H1 (cell line): Measurements from ENCODE around the gene MESD. TPM values are rescaled to one million over a fixed set of nuclear protein-coding genes. Genes with fewer than 3 reads are reported as not detected.

Experiments
- CTCF ChIA-PET: fragments of 300-600 bp; sonication (Branson Sonifier 250); formaldehyde crosslinking; loops from one replicate; lab custom pipeline; 2021; ENCODE audit not compliant: partially characterized antibody; lab: Charles Lee
- POLR2A ChIA-PET: fragments of 300-600 bp; sonication (Branson Sonifier 250); formaldehyde crosslinking; loops from one replicate; lab custom pipeline; 2021; ENCODE audit warnings: inconsistent platforms; ENCODE audit not compliant: partially characterized antibody; lab: Charles Lee
- DNase-seq, 2 experiments: peaks; one replicate each; pipeline versions ENCODE4 v3.0.0 to v3.0.0-alpha.2; 2010 to 2022; ENCODE audit warnings: low spot score in 2 of 2, low read depth in 1 of 2, mixed read lengths in 1 of 2
- FAIRE-seq: peaks from 2 replicates; lab custom pipeline; 2011; peaks lifted over from hg19 to GRCh38; lab: Jason Lieb, UNC
- H2AFZ ChIP-seq: 2 replicates; pipeline ENCODE4 v1.8.1; 2012; ENCODE audit warnings: low read length, inconsistent platforms
- H2AK5ac ChIP-seq: 2 replicates; pipeline ENCODE4 v1.6.1; 2013; ENCODE audit warnings: low read depth, low read length
- H2BK120ac ChIP-seq: replicated peaks from 2 replicates; pipeline ENCODE3; 2013; ENCODE audit warnings: low read depth, low read length, inconsistent platforms
- H2BK12ac ChIP-seq: 2 replicates; pipeline ENCODE4 v1.6.1; 2013; ENCODE audit warnings: low read depth, low read length
- H2BK15ac ChIP-seq: 2 replicates; pipeline ENCODE4 v1.6.1; 2013; ENCODE audit warnings: low read length
- H2BK20ac ChIP-seq: 2 replicates; pipeline ENCODE4 v1.6.1; 2013; ENCODE audit warnings: low read length
- H2BK5ac ChIP-seq: 2 replicates; pipeline ENCODE4 v1.6.1; 2013; ENCODE audit warnings: low read depth, low read length
- H3K14ac ChIP-seq: 2 replicates; pipeline ENCODE4 v1.6.1; 2013; ENCODE audit warnings: inconsistent platforms; ENCODE audit not compliant: insufficient read length
- H3K18ac ChIP-seq: 2 replicates; pipeline ENCODE4 v1.6.1; 2013; ENCODE audit warnings: low read length; ENCODE audit errors: extremely low read depth
- H3K23ac ChIP-seq: 2 replicates; pipeline ENCODE4 v1.6.1; 2013; ENCODE audit warnings: inconsistent platforms; ENCODE audit not compliant: insufficient read length
- H3K23me2 ChIP-seq: 2 replicates; pipeline ENCODE4 v1.6.1; 2013; ENCODE audit warnings: low read depth, low read length
- H3K27ac ChIP-seq: 2 replicates; pipeline ENCODE4 v1.6.1; 2011; ENCODE audit warnings: low read depth, low read length, inconsistent platforms
- H3K27me3 ChIP-seq, 4 experiments: replicated peaks in 1 of 4; 1 replicate in 1 of 4; 2 replicates in 3 of 4; pipeline versions ENCODE4 v1.6.1 to v1.8.1; 2011 to 2013; ENCODE audit warnings: low read length in 3 of 4, mild to moderate bottlenecking in 3 of 4, inconsistent platforms in 2 of 4, mixed read lengths in 2 of 4, moderate library complexity in 1 of 4; ENCODE audit not compliant: control insufficient read depth in 3 of 4, insufficient read depth in 3 of 4; ENCODE audit errors: extremely low read depth in 1 of 4
- H3K36me3 ChIP-seq, 4 experiments: 2 replicates each; pipeline versions ENCODE4 v1.6.1 to v1.8.1; 2011 to 2013; ENCODE audit warnings: mild to moderate bottlenecking in 4 of 4, low read length in 3 of 4, moderate library complexity in 2 of 4, control low read depth in 1 of 4, inconsistent platforms in 1 of 4; ENCODE audit not compliant: insufficient read depth in 4 of 4, control insufficient read depth in 2 of 4
- H3K4ac ChIP-seq: replicated peaks from 2 replicates; pipeline ENCODE3; 2013; ENCODE audit warnings: low read length, low read depth, mixed read lengths, inconsistent platforms; ENCODE audit not compliant: insufficient read length
- H3K4me1 ChIP-seq, 4 experiments: replicated peaks in 1 of 4; 1 replicate in 1 of 4; 2 replicates in 3 of 4; pipeline versions ENCODE4 v1.6.1 to v1.8.1; 2011 to 2013; ENCODE audit warnings: low read length in 3 of 4, inconsistent platforms in 2 of 4, mixed read lengths in 1 of 4; ENCODE audit not compliant: insufficient read depth in 4 of 4, control insufficient read depth in 3 of 4
- H3K4me2 ChIP-seq, 2 experiments: 2 replicates each; pipeline versions ENCODE4 v1.6.1 to v1.8.1; 2011 to 2013; ENCODE audit warnings: low read depth in 2 of 2, low read length in 2 of 2, control low read depth in 1 of 2, inconsistent platforms in 1 of 2, mild to moderate bottlenecking in 1 of 2; ENCODE audit not compliant: insufficient read depth in 1 of 2
- H3K4me3 ChIP-seq, 4 experiments: fragments of 200-600, 300-600 bp in 1 of 4; sonication (generic), shearing (Covaris generic), sonication (Bioruptor Twin) in 1 of 4; 2 replicates each; pipeline versions ENCODE4 v1.5.1 to v1.8.1; 2011 to 2016; ENCODE audit warnings: low read length in 4 of 4, low read depth in 3 of 4, control low read depth in 2 of 4, inconsistent platforms in 2 of 4, mild to moderate bottlenecking in 2 of 4, mixed read lengths in 1 of 4, moderate library complexity in 1 of 4; ENCODE audit not compliant: insufficient read depth in 2 of 4; ENCODE audit errors: extremely low read depth in 1 of 4
- H3K56ac ChIP-seq: replicated peaks from 2 replicates; pipeline ENCODE3; 2013; ENCODE audit warnings: low read depth, mild to moderate bottlenecking, mixed read lengths, low read length, inconsistent platforms; ENCODE audit not compliant: insufficient read length
- H3K79me1 ChIP-seq: 2 replicates; pipeline ENCODE4 v1.6.1; 2013; ENCODE audit warnings: low read depth, low read length, control low read depth
- H3K79me2 ChIP-seq, 2 experiments: 2 replicates each; pipeline versions ENCODE4 v1.6.1 to v1.8.1; 2012 to 2013; ENCODE audit warnings: low read length in 2 of 2, mild to moderate bottlenecking in 2 of 2, inconsistent platforms in 1 of 2; ENCODE audit not compliant: insufficient read depth in 2 of 2, control insufficient read depth in 1 of 2
- H3K9ac ChIP-seq, 4 experiments: replicated peaks in 1 of 4; 1 replicate in 1 of 4; 2 replicates in 3 of 4; pipeline versions ENCODE4 v1.6.1 to v1.8.1; 2011 to 2013; ENCODE audit warnings: low read depth in 3 of 4, low read length in 3 of 4, control low read depth in 2 of 4, mild to moderate bottlenecking in 2 of 4, moderate library complexity in 2 of 4, inconsistent platforms in 1 of 4; ENCODE audit errors: extremely low read depth in 1 of 4
- H3K9me3 ChIP-seq, 2 experiments: 2 replicates each; pipeline versions ENCODE4 v1.6.1 to v1.8.1; 2012 to 2013; ENCODE audit warnings: mild to moderate bottlenecking in 2 of 2, moderate library complexity in 2 of 2, control low read depth in 1 of 2, inconsistent platforms in 1 of 2, low read depth in 1 of 2, low read length in 1 of 2, mixed read lengths in 1 of 2; ENCODE audit not compliant: insufficient read depth in 2 of 2
- H4K20me1 ChIP-seq, 2 experiments: replicated peaks in 1 of 2; 2 replicates each; pipeline versions ENCODE3 to v1.8.1; 2011 to 2013; ENCODE audit warnings: inconsistent platforms in 2 of 2, low read length in 2 of 2, mild to moderate bottlenecking in 1 of 2; ENCODE audit not compliant: insufficient read depth in 2 of 2, control insufficient read depth in 1 of 2
- H4K5ac ChIP-seq: 2 replicates; pipeline ENCODE4 v1.6.1; 2013; ENCODE audit warnings: low read length, low read depth, mixed read lengths, inconsistent platforms; ENCODE audit not compliant: insufficient read length
- H4K8ac ChIP-seq: 2 replicates; pipeline ENCODE4 v1.8.0; 2013; ENCODE audit warnings: mild to moderate bottlenecking, moderate library complexity, low read length, inconsistent platforms; ENCODE audit not compliant: insufficient read depth; ENCODE audit errors: extremely low read depth
- H4K91ac ChIP-seq: replicated peaks from 2 replicates; pipeline ENCODE3; 2013; ENCODE audit warnings: low read length, mixed read lengths, inconsistent platforms; ENCODE audit not compliant: insufficient read length
- BACH1 ChIP-seq: IDR thresholded peaks from 2 replicates; pipeline ENCODE4 v1.6.1; 2012; ENCODE audit warnings: low read length, improper control_type of control experiment
- CBX5 ChIP-seq: fragments of 300-800, 300-1000 bp; sonication (generic); IDR thresholded peaks from 2 replicates; pipeline ENCODE4 v1.7.1; 2016; ENCODE audit warnings: antibody characterized with exemption, low read length, low read depth
- KDM5A ChIP-seq: fragments of 200-600 bp; IDR thresholded peaks from 2 replicates; pipeline ENCODE4 v1.7.1; 2012; ENCODE audit warnings: mild to moderate bottlenecking, low read length, inconsistent platforms, mixed read lengths
- SP2 ChIP-seq: IDR thresholded peaks from 2 replicates; pipeline ENCODE4 v1.6.1; 2012; ENCODE audit warnings: mild to moderate bottlenecking, low read length, inconsistent platforms
- TAF1 ChIP-seq: IDR thresholded peaks from 2 replicates; pipeline ENCODE4 v1.6.1; 2011; ENCODE audit warnings: mild to moderate bottlenecking, low read depth, low read length
- TEAD4 ChIP-seq: IDR thresholded peaks from 2 replicates; pipeline ENCODE4 v1.6.1; 2012; ENCODE audit warnings: low read depth, low read length, inconsistent platforms, mixed read lengths
- WGBS, 2 experiments: shearing (Covaris generic) in 1 of 2; methylation state at CpG; one replicate each; pipeline versions ENCODE4 v1.1.6 to v1.1.7; 2013 to 2015; ENCODE audit warnings: low lambda C conversion rate in 2 of 2, mixed read lengths in 2 of 2, inconsistent platforms in 1 of 2, low coverage in 1 of 2, missing lambda C conversion rate in 1 of 2; ENCODE audit not compliant: insufficient replicate concordance in 2 of 2, insufficient coverage in 1 of 2, insufficient read length in 1 of 2; ENCODE audit errors: extremely low coverage in 1 of 2, missing lambda C conversion rate in 1 of 2; 5-methylcytosine and 5-hydroxymethylcytosine counted together
- polyA plus RNA-seq, 7 experiments: library from polyadenylated mRNA; depleted of rRNA in 3 of 7; stranded (reverse) in 5 of 7; unstranded in 2 of 7; fragments of >200 nt in 5 of 7; fragments of 200-250 nt in 2 of 7; gene quantifications; 1 replicate in 5 of 7; 2 replicates in 1 of 7; 4 replicates in 1 of 7; pipeline versions ENCODE4 v1.2.1 to v1.2.3, GENCODE V29; 2011 to 2013; ENCODE audit warnings: missing spikeins in 2 of 7, mixed read lengths in 2 of 7
- total RNA-seq: library from RNA; stranded (reverse); fragmentation: NEBNext Ultra II Directional; extraction: Animal tissue kit (Norgen Biotek cat#: 25700); gene quantifications from 2 replicates; pipeline ENCODE4 v1.2.1, GENCODE V29; 2021

Gene MESD
- total and polyA plus RNA-seq, 2 of the 8 experiments (the other 6 are each of a cell fraction or from before 2014, with no cell fraction given), result 11.0 to 28.3 TPM

- POLR2A ChIA-PET, result interaction anchor here (1.0 kb wide), 1 partner anchor 9 kb away, joined by 3 read pairs; no protein-coding TSS in a partner anchor
- no peak overlapping the region for H3K23ac ChIP-seq
- no peak overlapping the region for H3K4me3 ChIP-seq
- H2AK5ac ChIP-seq, result no peak overlapping the region
- 82% methylated on average over 1 of the region's 1 CpG; no CpG with 5 or more reads in 1 of the 2 experiments for WGBS, 2 experiments
- CTCF ChIA-PET, result interaction anchor here (2.5 kb wide), 1 partner anchor 274 kb away, joined by 8 read pairs; no protein-coding TSS in a partner anchor
- H3K4ac ChIP-seq, result no peak overlapping the region
- no peak overlapping the region for H4K5ac ChIP-seq
- TF ChIP-seq CBX5 (no peak), TEAD4 (no peak), KDM5A (no peak), TAF1 (no peak), BACH1 (no peak), SP2 (no peak)
- no peaks in the 10 kb centered on the region for H4K20me1 ChIP-seq
- H2BK120ac ChIP-seq, result no peak overlapping the region
- no peak overlapping the region for H3K56ac ChIP-seq
- H3K4me1 ChIP-seq, result peaks cover 0 to 4% (median 2%) of the 10 kb centered on the region in 4 experiments; a peak in 2 of 7 replicates
- no peaks in the 10 kb centered on the region for H3K36me3 ChIP-seq
- no peak overlapping the region for H3K18ac ChIP-seq
- DNase-seq, result no peak
- no peak overlapping the region for H2BK20ac ChIP-seq
- H3K27me3 ChIP-seq, result no peaks in the 10 kb centered on the region
- H3K79me2 ChIP-seq, result peaks cover 14 to 21% of the 10 kb centered on the region in 2 experiments
- H3K9me3 ChIP-seq, result no peaks in the 10 kb centered on the region
- no peak overlapping the region for H2BK15ac ChIP-seq
- H3K79me1 ChIP-seq, result peaks cover 3% of the 10 kb centered on the region; the same call in 1 of the 2 replicates
- no peak overlapping the region for H2BK12ac ChIP-seq
- no peak overlapping the region for H3K27ac ChIP-seq
- 0 out of 2 replicates have a peak overlapping the region, but pooled peaks have one; percentile 30 for H2AFZ ChIP-seq
- H4K8ac ChIP-seq, result no peak overlapping the region
- no peak overlapping the region for H3K4me2 ChIP-seq
- no peak overlapping the region for H3K14ac ChIP-seq
- H4K91ac ChIP-seq, result no peak overlapping the region
- no peak for FAIRE-seq
- peaks cover 4% of the 10 kb centered on the region for H3K23me2 ChIP-seq
- H3K9ac ChIP-seq, result no peak overlapping the region
- no peak overlapping the region for H2BK5ac ChIP-seq
Measured at GRCh38 chr15:80992441-80992840, 2.8 kb upstream of the MESD start.
